GM10266 (cell line): ENCODE results near the gene CCDC47.
A peak's percentile ranks its signal among the peaks of the same experiment; 100 is the strongest.

Source experiments
- DNase-seq: peaks from one replicate; pipeline ENCODE4 v3.0.0; 2012; ENCODE audit errors: extremely low spot score
- CTCF ChIP-seq: IDR thresholded peaks from 2 replicates; pipeline ENCODE4 v1.5.1; 2012; ENCODE audit warnings: mild to moderate bottlenecking, low read depth; ENCODE audit not compliant: control insufficient read depth, insufficient read depth; ENCODE audit errors: missing control alignments

Gene CCDC47

GRCh38 chr17:63783522-63783921, 10.1 kb upstream of the CCDC47 start:
- no peak for DNase-seq
- TF ChIP-seq CTCF, result no peak

- DNase-seq, result no peak
- no peak for TF ChIP-seq CTCF
These were observed 7.5 kb upstream of the CCDC47 start for GRCh38 chr17:63780928-63781327.

GRCh38 chr17:63780507-63780906, 7.1 kb upstream of the CCDC47 start:
- no peak for DNase-seq
- no peak for TF ChIP-seq CTCF

- no peak for DNase-seq
- TF ChIP-seq CTCF, result no peak
These were observed 2.0 kb upstream of the CCDC47 start for GRCh38 chr17:63775420-63775819.

GRCh38 chr17:63774969-63775265, 1.5 kb upstream of the CCDC47 start:
- no peak for TF ChIP-seq CTCF
- DNase-seq, result peak; percentile 21

GRCh38 chr17:63774141-63774968, 958 bp upstream of the CCDC47 start, which contains the start of gene DDX42:
Gene DDX42 (plus strand): TSS chr17:63774170. CDS start chr17:63787050, 12,880 bp downstream.
- peak; percentile 2 for TF ChIP-seq CTCF
- DNase-seq, result no peak

GRCh38 chr17:63772801-63773271, 561 bp downstream of the CCDC47 start:
- TF ChIP-seq CTCF, result no peak
- no peak for DNase-seq
